ENCODE data around the gene UGT1A7. TPM values are rescaled to one million over a fixed set of nuclear protein-coding genes. Genes with fewer than 3 reads are reported as not detected.

UGT1A7 gene
- total and polyA plus RNA-seq, 2 experiments from 2014 or later, result not detected

DNA sequence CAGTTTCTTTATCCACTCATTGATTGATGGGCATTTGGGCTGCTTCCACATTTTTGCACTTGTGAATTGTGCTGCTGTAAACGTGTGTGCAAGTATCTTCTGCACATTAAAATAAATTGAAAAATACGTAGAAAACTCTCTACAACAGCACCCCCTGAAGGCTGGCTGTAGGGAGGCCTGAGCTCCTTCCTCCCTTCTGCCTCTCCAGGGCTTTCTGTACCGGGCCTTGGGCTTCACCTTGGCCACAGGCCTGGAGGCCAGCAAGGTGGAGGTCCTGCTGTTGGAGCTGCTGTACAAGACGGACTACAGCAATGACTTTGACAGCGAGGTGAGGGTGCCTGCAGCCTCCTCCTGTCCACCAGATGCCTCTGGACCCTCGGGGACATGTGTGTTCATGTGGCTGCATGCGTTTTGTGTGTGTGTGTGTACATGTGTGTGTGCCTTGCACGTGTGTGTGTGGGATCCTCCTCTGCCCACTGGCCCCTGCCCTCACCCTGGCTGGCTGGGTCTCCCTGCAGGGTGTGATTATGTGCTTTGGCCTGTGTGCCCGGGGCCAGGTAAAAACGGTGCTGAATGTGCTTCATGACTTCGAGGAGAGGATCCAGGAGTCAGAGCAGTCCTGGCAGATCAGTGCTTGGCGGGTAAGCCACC is 125.6 kb downstream of the UGT1A7 start:
- Histone ChIP-seq H3K79me2 (ENCODE audit: insufficient read depth) (no peaks in the 10 kb centered on the region), H3K4me2 (ENCODE audit: unreplicated experiment) (no peak overlapping the region), H4K20me1 (ENCODE audit: insufficient read depth) (no peaks in the 10 kb centered on the region), H2AFZ (no peak overlapping the region), H3K27me3 (replicated peaks; ENCODE audit: insufficient read depth) (peaks cover 27% of the 10 kb centered on the region), H3K36me3 (ENCODE audit: low read depth) (no peaks in the 10 kb centered on the region), H3K4me1 (ENCODE audit: insufficient read depth) (no peaks in the 10 kb centered on the region), H3K4me3 (no peak overlapping the region), H3K9me2 (ENCODE audit: insufficient read depth) (no peaks in the 10 kb centered on the region), H3F3A (ENCODE audit: insufficient read depth) (no peaks in the 10 kb centered on the region), H3K27ac (no peak overlapping the region), H3K9ac (no peak overlapping the region), H3K9me3 (ENCODE audit: low read depth) (no peaks in the 10 kb centered on the region)
- no peak for DNase-seq
- WGBS, 2 experiments (ENCODE audit: low coverage in 1 of 2, low lambda C conversion rate in 2 of 2, missing lambda C conversion rate in 2 of 2), result 28 to 29% methylated on average over 12 of the region's 12 CpGs
- TF ChIP-seq EZH2phosphoT487 (IDR thresholded peaks at IDR 0.05; ENCODE audit: insufficient read depth, low read depth) (no peak), EZH2 (IDR thresholded peaks at IDR 0.05; ENCODE audit: insufficient read depth, poor library complexity, severe bottlenecking) (no peak)
- in situ Hi-C loops (cut with MboI), result no loop called here

DNA sequence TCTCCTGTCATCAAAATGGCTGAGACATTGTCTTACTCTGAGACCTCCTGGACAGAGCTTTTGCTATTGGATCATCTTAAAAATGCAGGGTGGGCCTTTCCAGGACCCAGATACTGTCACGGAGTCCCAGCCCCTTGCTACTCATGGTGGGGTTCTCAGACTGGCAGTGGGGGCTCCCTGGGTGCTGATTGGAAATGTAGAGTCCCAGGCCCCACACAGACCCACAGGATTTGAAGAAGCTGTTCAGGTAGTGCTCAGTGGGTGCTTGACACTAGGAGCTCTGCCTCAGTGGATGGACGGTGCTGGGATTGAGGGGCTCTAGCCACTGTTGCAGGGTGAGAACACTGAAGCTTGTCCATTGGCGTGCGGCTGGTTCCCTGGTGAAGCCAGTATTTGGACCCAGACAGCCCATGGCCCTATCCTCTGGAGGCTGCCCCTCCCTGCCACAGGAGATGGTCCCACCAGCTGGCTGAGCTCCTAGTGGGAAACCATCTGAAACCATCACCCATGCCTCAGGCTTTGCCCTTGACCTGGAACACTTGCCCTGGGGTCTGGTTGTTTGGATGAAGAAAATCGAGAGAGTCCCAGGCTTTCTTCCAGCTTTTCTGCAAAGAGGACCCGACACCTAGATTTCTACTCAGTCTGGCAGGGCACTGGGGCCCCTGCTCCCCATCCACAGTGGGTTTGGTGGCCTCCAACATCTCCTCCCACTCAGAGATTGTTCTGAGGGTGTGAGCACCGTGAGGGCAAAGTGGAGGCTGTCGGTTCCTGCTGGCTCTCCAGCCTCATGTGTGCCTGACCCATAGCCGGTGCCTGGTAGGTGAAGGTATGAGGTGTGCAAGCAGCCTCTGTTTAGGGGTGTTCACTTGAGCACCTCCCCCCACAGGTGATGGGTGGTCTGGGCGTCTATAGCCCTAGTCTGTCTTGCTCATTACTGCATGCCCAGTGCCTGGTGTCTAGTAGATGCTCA is 126.5 kb downstream of the UGT1A7 start:
- H3K9me3 ChIP-seq (ENCODE audit: low read depth), result no peaks in the 10 kb centered on the region
- TF ChIP-seq EZH2 (IDR thresholded peaks at IDR 0.05; ENCODE audit: insufficient read depth, poor library complexity, severe bottlenecking) (no peak), EZH2phosphoT487 (IDR thresholded peaks at IDR 0.05; ENCODE audit: insufficient read depth, low read depth) (no peak)

DNA sequence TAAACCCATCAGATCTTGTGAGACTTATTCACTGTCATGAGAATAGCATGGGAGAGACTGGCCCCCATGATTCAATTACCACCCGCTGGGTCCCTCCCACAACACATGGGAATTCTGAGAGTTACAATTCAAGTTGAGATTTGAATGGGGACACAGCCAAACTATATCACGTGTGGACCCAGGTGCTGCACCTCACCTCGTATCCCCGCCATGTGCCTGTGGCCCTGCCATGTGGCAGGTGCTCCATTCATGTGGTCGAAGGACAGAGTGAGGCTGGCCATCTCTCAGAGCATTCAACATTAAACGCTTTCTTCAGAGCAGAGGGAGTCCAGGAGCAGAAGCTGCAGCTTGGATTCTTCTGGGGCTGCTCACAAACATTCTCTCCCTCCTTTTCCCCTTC is 128.7 kb downstream of the UGT1A7 start:
- H3K4me3 ChIP-seq, result no peak overlapping the region
- H3K9ac ChIP-seq, result no peak overlapping the region
- 36 to 37% methylated on average over 6 of the region's 6 CpGs for WGBS, 2 experiments (ENCODE audit: low coverage in 1 of 2, low lambda C conversion rate in 2 of 2, missing lambda C conversion rate in 2 of 2)
- H3K27me3 ChIP-seq (replicated peaks; ENCODE audit: insufficient read depth), result peaks cover 19% of the 10 kb centered on the region
- H3K27ac ChIP-seq, result no peak overlapping the region
- no peaks in the 10 kb centered on the region for H3K9me2 ChIP-seq (ENCODE audit: insufficient read depth)
- no peak overlapping the region for H2AFZ ChIP-seq
- H3K4me1 ChIP-seq (ENCODE audit: insufficient read depth), result no peaks in the 10 kb centered on the region
- no peaks in the 10 kb centered on the region for H3K9me3 ChIP-seq (ENCODE audit: low read depth)
- TF ChIP-seq EZH2phosphoT487 (IDR thresholded peaks at IDR 0.05; ENCODE audit: insufficient read depth, low read depth) (no peak), EZH2 (IDR thresholded peaks at IDR 0.05; ENCODE audit: insufficient read depth, poor library complexity, severe bottlenecking) (no peak)
- in situ Hi-C loops (cut with MboI), result no loop called here
- no peak for DNase-seq
- H3K36me3 ChIP-seq (ENCODE audit: low read depth), result no peaks in the 10 kb centered on the region
- H3K4me2 ChIP-seq (ENCODE audit: unreplicated experiment), result no peak overlapping the region
- no peaks in the 10 kb centered on the region for H3F3A ChIP-seq (ENCODE audit: insufficient read depth)
- no peaks in the 10 kb centered on the region for H4K20me1 ChIP-seq (ENCODE audit: insufficient read depth)
- no peaks in the 10 kb centered on the region for H3K79me2 ChIP-seq (ENCODE audit: insufficient read depth)

More for the DNA sequence above, 126.5 kb downstream of the UGT1A7 start:
- Histone ChIP-seq H3K36me3 (ENCODE audit: low read depth) (no peaks in the 10 kb centered on the region), H4K20me1 (ENCODE audit: insufficient read depth) (no peaks in the 10 kb centered on the region), H3K4me1 (ENCODE audit: insufficient read depth) (no peaks in the 10 kb centered on the region), H3K9ac (no peak overlapping the region), H3F3A (ENCODE audit: insufficient read depth) (no peaks in the 10 kb centered on the region), H3K9me2 (ENCODE audit: insufficient read depth) (no peaks in the 10 kb centered on the region), H3K27me3 (replicated peaks; ENCODE audit: insufficient read depth) (peaks cover 24% of the 10 kb centered on the region), H3K27ac (no peak overlapping the region), H3K4me2 (ENCODE audit: unreplicated experiment) (no peak overlapping the region), H3K79me2 (ENCODE audit: insufficient read depth) (no peaks in the 10 kb centered on the region), H3K4me3 (no peak overlapping the region), H2AFZ (no peak overlapping the region)
- 43 to 53% methylated on average over 10 of the region's 10 CpGs for WGBS, 2 experiments (ENCODE audit: low coverage in 1 of 2, low lambda C conversion rate in 2 of 2, missing lambda C conversion rate in 2 of 2)
- in situ Hi-C loops (cut with MboI), result no loop called here
- no peak for DNase-seq

DNA sequence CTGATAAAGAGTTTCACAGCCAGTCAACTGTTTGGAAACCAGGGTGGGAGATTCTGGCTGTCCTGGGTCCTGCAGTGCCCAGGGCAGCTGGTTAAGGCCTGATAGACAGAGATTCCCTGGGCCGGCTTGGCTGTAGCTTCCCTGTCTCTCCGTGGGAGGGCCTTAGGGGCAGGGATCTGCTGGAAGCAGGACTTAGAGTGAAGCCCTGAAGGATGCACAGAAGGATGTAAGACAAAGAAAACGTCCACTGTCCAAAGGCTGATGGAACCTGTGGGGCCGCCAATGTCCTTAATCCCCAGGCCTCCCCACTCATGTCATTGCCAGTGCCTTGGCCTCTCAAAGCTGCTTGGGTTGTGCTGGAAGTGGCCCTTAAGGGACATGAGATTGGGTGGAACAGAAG is 129.4 kb downstream of the UGT1A7 start:
- no peak for TF ChIP-seq EZH2phosphoT487 (IDR thresholded peaks at IDR 0.05; ENCODE audit: insufficient read depth, low read depth)
- TF ChIP-seq EZH2 (IDR thresholded peaks at IDR 0.05; ENCODE audit: insufficient read depth, poor library complexity, severe bottlenecking), result no peak
- Histone ChIP-seq H3K27me3 (replicated peaks; ENCODE audit: insufficient read depth) (peaks cover 15% of the 10 kb centered on the region), H4K20me1 (ENCODE audit: insufficient read depth) (no peaks in the 10 kb centered on the region), H3K9me3 (ENCODE audit: low read depth) (no peaks in the 10 kb centered on the region), H3K4me1 (ENCODE audit: insufficient read depth) (peaks cover 3% of the 10 kb centered on the region; the same call in 1 of the 2 replicates), H3K36me3 (ENCODE audit: low read depth) (no peaks in the 10 kb centered on the region), H3K4me2 (ENCODE audit: unreplicated experiment) (no peak overlapping the region), H3K9me2 (ENCODE audit: insufficient read depth) (no peaks in the 10 kb centered on the region), H3K79me2 (ENCODE audit: insufficient read depth) (no peaks in the 10 kb centered on the region), H3K4me3 (no peak overlapping the region), H2AFZ (no peak overlapping the region), H3K9ac (no peak overlapping the region), H3K27ac (no peak overlapping the region), H3F3A (ENCODE audit: insufficient read depth) (no peaks in the 10 kb centered on the region)
- DNase-seq, result no peak
- in situ Hi-C loops (cut with MboI), result no loop called here
- 25 to 30% methylated on average over 4 of the region's 4 CpGs for WGBS, 2 experiments (ENCODE audit: low coverage in 1 of 2, low lambda C conversion rate in 2 of 2, missing lambda C conversion rate in 2 of 2)
